ENCODE results near the gene C3orf20. TPM values are rescaled to one million over a fixed set of nuclear protein-coding genes. Genes with fewer than 3 reads are reported as not detected.

C3orf20 gene
- total RNA-seq, 1 experiment from 2014 or later, result not detected

DNA sequence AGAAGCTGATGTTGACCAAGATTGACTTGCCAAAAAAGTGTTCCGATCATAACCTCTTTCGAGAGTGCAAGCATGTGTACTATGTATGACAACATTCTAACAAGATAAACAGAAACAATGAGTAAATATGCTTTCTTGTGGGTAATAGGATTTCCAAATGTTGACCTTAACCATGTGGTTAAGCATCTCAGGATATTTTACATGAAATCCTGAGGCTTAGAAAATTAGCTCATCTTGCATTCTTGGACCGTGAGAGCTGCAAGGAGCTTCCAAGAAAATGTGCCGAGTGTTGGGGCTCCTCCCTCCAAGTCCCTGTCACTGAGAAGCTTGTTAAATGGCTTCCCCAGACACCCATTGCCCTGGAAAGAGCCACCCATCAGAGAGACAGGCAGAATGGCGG, 50.1 kb downstream of the C3orf20 start (continued):
- TF ChIP-seq, protein P1, sequence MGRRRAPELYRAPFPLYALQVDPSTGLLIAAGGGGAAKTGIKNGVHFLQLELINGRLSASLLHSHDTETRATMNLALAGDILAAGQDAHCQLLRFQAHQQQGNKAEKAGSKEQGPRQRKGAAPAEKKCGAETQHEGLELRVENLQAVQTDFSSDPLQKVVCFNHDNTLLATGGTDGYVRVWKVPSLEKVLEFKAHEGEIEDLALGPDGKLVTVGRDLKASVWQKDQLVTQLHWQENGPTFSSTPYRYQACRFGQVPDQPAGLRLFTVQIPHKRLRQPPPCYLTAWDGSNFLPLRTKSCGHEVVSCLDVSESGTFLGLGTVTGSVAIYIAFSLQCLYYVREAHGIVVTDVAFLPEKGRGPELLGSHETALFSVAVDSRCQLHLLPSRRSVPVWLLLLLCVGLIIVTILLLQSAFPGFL (CRISPR knock-in tag; IDR thresholded peaks at IDR 0.05; ENCODE audit: borderline replicate concordance), result no peak
- TF ChIP-seq CREM (CRISPR knock-in tag; IDR thresholded peaks at IDR 0.05) (no peak), ERG (CRISPR knock-in tag; IDR thresholded peaks at IDR 0.05) (no peak), OVOL2 (CRISPR knock-in tag; IDR thresholded peaks at IDR 0.05; ENCODE audit: borderline replicate concordance) (no peak), JAZF1 (CRISPR knock-in tag; IDR thresholded peaks at IDR 0.05) (no peak), RELA (CRISPR knock-in tag; IDR thresholded peaks at IDR 0.05; ENCODE audit: borderline replicate concordance) (no peak), ATF2 (CRISPR knock-in tag; IDR thresholded peaks at IDR 0.05; ENCODE audit: borderline replicate concordance, low read depth) (no peak), ESRRA (CRISPR knock-in tag; IDR thresholded peaks at IDR 0.05; ENCODE audit: borderline replicate concordance) (no peak), ZBTB43 (CRISPR knock-in tag; IDR thresholded peaks at IDR 0.05) (no peak), TEAD1 (CRISPR knock-in tag; IDR thresholded peaks at IDR 0.05) (no peak)
- TF ChIP-seq, protein P2, sequence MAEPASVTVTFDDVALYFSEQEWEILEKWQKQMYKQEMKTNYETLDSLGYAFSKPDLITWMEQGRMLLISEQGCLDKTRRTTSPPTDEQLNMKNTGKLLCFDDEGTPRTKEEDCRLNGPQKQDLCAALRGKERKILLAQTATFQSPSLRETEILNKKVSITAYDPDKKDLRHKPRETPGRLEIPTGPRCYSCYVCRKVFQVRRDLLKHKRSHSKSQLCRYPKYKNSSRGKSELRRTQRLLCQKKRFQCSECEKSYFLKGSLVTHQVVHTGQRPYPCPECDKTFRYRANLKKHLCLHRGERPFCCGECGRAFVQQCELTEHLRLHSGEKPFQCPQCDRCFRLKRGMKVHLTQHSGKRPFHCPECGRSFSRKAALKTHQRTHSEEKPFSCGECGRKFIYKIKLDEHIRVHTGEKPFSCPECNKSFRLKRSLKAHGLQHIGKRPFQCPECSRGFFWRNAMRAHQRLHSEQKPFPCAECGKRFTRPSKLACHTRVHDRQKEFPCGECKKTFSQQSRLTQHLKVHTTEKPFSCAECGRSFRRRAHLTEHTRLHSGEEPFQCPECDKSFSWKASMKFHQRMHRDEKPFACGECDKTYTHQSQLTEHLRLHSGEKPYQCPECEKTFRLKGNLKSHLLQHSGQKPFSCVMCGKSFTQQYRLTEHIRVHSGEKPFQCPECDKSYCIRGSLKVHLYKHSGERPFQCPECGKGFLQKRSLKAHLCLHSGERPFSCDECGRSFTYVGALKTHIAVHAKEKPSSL (CRISPR knock-in tag; conservative IDR thresholded peaks at IDR 0.05), result no peak

GRCh38 chr3:14725564-14726440, 50.9 kb downstream of the C3orf20 start:
- H3K27me3 Mint-ChIP-seq (ENCODE audit: low read depth), result no peaks in the 10 kb centered on the region; the same call in 1 of the 2 replicates
- no peaks in the 10 kb centered on the region for H3K36me3 Mint-ChIP-seq
- POLR2A ChIA-PET, result no interaction called here
- CTCF ChIA-PET, result interaction anchor here (1.0 to 1.5 kb wide), 2 partner anchors 55 to 200 kb away, joined by 3 to 7 read pairs; no protein-coding TSS in a partner anchor
- TF ChIP-seq USF1 (CRISPR knock-in tag; IDR thresholded peaks at IDR 0.05) (no peak), ARID4B (CRISPR knock-in tag; IDR thresholded peaks at IDR 0.05; ENCODE audit: borderline replicate concordance) (no peak)
- no peak overlapping the region for H3K4me3 Mint-ChIP-seq
- peaks cover 4% of the 10 kb centered on the region for H3K4me1 Mint-ChIP-seq
- no peak; the same call in 1 of the 2 replicates for ATAC-seq
- no peak for DNase-seq (ENCODE audit: low spot score)
- no peak overlapping the region for H3K27ac Mint-ChIP-seq
- H3K9me3 Mint-ChIP-seq, result no peaks in the 10 kb centered on the region

Measured in WTC11 (cell line).